T-helper 1 cell treated with Interleukin-12 subunit alpha and Interleukin-12 subunit beta and Interleukin-4 antibody, amounts not matched to agents 30 μg/mL and 1 μg/mL, for 36 hours (primary cell): ENCODE measurements around the gene ATP2B2.

Experiments used
- H3K27ac Mint-ChIP-seq: one replicate; pipeline ENCODE4 v1.8.0; 2021; ENCODE audit warnings: mild to moderate bottlenecking, mixed read lengths
- H3K27me3 Mint-ChIP-seq: one replicate; pipeline ENCODE4 v1.8.0; 2021; ENCODE audit warnings: low read depth, mixed read lengths
- H3K36me3 Mint-ChIP-seq: one replicate; pipeline ENCODE4 v1.8.0; 2021; ENCODE audit warnings: low read depth, mixed read lengths
- H3K4me1 Mint-ChIP-seq: one replicate; pipeline ENCODE4 v1.8.0; 2021; ENCODE audit warnings: low read depth, mixed read lengths
- H3K4me3 Mint-ChIP-seq: one replicate; pipeline ENCODE4 v1.8.0; 2021; ENCODE audit warnings: mild to moderate bottlenecking, moderate library complexity, mixed read lengths
- H3K9me3 Mint-ChIP-seq: one replicate; pipeline ENCODE4 v1.8.0; 2021; ENCODE audit warnings: mixed read lengths

ATP2B2 gene

DNA sequence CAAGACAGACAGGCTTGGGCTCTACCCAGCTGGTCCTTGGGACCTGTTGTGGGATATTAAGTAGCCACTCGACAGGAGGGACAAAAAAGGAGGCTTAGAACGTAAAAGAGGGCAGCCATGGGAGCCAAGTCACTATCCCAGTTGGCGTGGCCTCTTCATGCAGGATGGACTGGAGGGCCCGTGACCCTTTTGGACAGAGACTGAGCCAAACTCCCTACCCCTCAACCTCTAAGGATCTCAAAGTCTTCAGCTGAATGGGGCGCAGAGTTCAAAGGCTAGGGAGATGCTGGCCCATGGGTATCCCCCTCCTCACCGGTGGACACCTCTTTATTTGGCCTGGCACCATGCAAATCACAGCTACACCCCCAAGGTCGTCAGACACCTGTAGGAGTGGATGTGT is 126.6 kb downstream of the ATP2B2 start:
- Mint-ChIP-seq H3K4me1 (no peaks in the 10 kb centered on the region), H3K27me3 (no peaks in the 10 kb centered on the region), H3K27ac (no peak overlapping the region), H3K9me3 (no peaks in the 10 kb centered on the region), H3K36me3 (no peaks in the 10 kb centered on the region), H3K4me3 (no peak overlapping the region)

DNA sequence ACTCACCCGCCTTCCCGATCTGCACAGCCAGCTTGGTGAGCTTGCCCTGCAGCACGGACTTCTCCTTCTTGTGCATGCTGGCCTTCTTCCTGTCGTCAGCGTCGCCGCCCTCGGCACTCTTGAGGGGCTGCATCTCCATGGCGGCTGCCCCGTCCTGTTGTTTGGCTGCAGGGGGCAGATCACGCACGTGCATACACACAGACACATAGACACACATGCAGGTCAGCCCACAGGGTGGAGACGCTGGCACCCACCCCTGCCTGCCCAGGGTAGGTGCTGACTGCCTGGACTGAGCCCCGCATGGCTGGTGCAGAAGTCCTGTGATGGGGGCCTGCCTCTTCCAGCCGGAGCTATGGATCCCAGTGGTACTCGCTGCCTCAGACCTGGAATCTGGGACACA is 127.1 kb downstream of the ATP2B2 start:
- H3K36me3 Mint-ChIP-seq = no peaks in the 10 kb centered on the region
- no peaks in the 10 kb centered on the region for H3K27me3 Mint-ChIP-seq
- H3K9me3 Mint-ChIP-seq = no peaks in the 10 kb centered on the region
- H3K4me3 Mint-ChIP-seq = no peak overlapping the region
- no peak overlapping the region for H3K27ac Mint-ChIP-seq
- no peaks in the 10 kb centered on the region for H3K4me1 Mint-ChIP-seq

DNA sequence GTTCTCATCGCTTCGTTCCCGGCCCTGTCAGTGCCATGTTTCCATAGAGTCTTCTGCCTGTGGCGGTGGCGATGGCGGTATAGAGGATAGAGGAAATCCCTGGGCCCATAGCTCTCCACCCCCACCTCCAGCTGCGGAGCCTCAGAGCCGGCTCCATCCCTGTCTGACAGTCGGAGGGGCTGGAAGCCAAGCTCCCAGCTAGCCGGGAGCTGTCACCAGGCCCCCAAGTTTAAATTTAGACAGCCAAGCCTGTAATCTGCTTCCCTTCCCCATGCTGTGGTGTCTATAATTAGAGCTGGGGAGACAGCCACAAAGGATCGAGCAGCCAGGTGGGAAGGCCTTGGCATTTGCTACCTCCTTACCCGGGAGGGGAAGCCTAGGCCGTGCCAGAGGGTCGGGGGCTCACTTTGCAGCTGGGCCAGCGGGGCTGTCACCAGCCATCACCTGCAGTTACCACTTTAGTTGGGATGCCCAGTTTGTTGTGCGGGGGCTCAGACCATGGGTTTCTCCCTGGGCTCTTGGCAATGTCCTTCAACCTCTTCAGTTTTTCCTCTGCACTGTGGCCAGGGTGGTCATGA is 128.1 kb downstream of the ATP2B2 start:
- no peak overlapping the region for H3K27ac Mint-ChIP-seq
- no peaks in the 10 kb centered on the region for H3K36me3 Mint-ChIP-seq
- no peak overlapping the region for H3K4me3 Mint-ChIP-seq
- H3K9me3 Mint-ChIP-seq = no peaks in the 10 kb centered on the region
- no peaks in the 10 kb centered on the region for H3K27me3 Mint-ChIP-seq
- no peaks in the 10 kb centered on the region for H3K4me1 Mint-ChIP-seq

DNA sequence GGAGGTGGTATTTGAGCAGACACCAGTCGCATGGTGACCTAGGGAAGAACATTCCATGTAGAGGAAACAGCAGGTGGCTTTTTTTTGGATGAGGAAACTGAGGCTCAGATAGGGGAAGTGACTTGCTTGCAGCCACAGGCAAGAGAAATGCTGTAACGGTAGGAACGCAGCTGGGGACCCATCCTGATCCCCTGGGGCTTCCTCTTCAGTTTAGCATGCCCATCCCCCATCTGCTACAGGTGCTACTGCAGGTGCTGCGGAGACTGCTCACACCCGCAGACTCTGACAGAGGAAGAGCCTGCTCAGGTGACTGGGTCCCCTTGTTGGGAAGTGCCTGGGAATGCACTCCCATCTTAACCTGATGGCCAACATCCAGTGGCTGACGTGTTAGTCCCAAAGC is 129.0 kb downstream of the ATP2B2 start:
- Mint-ChIP-seq H3K9me3 (no peaks in the 10 kb centered on the region), H3K36me3 (no peaks in the 10 kb centered on the region), H3K4me1 (no peaks in the 10 kb centered on the region), H3K27ac (no peak overlapping the region), H3K4me3 (no peak overlapping the region), H3K27me3 (no peaks in the 10 kb centered on the region)

DNA sequence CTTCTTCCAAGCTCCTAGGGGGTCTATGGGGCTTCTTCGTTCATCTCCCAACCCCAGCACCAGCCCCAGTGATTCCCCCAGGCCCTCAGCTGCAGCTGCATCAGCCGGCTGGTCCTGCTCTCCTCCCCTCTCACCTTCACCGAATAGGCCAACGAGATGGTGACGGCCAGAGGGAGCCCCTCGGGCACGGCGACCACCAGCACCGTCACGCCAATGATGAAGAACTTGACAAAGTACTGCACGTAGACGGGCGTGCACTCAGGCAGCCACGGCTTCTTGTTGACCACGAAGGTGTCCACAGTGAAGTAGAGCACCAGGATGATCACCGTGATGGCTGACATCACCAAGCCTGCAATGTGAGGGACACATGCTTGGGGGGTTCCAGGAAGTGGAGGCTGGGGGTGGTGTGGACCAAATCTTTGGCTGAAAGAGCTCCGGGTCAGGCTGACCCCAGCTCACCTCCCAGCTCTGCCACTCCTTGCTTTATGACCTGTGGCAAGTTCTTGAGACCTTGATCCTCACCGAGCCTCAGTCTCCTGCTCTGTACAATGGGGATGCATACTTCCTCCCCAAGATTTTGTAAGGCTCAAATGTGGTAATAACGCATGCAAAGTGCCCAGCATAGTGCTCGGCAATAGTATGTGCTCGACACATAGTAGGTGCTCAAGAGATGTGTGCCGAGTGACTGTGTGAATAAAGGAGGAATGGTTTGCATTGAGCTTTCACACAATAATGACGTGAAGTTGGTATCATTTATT is 129.9 kb downstream of the ATP2B2 start:
- peaks cover 3% of the 10 kb centered on the region for H3K36me3 Mint-ChIP-seq
- no peak overlapping the region for H3K27ac Mint-ChIP-seq
- H3K4me1 Mint-ChIP-seq = peaks cover 2% of the 10 kb centered on the region
- no peak overlapping the region for H3K4me3 Mint-ChIP-seq
- H3K27me3 Mint-ChIP-seq = no peaks in the 10 kb centered on the region
- H3K9me3 Mint-ChIP-seq = peaks cover 4% of the 10 kb centered on the region

DNA sequence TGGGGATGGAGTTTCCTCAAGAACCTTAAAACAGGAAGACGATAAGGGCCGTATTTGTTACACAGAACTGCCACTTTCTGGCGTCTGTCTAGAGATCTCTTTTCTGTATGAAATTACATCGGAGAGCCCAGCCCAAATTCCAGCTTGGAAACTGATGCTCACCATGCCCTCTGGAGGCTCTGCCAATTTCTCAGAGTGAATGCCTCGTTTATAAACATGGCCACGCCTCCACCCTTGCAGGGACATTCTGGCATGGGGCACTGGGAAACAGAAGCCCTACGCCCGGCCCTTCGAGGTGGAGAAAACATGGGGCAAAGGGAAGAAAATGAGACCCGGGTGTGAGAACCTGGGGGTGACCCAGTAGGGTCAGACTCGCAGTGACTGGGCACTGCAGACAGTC is 131.1 kb downstream of the ATP2B2 start:
- no peak overlapping the region for H3K27ac Mint-ChIP-seq
- no peaks in the 10 kb centered on the region for H3K27me3 Mint-ChIP-seq
- peaks cover 4% of the 10 kb centered on the region for H3K9me3 Mint-ChIP-seq
- peaks cover 3% of the 10 kb centered on the region for H3K36me3 Mint-ChIP-seq
- H3K4me3 Mint-ChIP-seq = no peak overlapping the region
- H3K4me1 Mint-ChIP-seq = peaks cover 3% of the 10 kb centered on the region

DNA sequence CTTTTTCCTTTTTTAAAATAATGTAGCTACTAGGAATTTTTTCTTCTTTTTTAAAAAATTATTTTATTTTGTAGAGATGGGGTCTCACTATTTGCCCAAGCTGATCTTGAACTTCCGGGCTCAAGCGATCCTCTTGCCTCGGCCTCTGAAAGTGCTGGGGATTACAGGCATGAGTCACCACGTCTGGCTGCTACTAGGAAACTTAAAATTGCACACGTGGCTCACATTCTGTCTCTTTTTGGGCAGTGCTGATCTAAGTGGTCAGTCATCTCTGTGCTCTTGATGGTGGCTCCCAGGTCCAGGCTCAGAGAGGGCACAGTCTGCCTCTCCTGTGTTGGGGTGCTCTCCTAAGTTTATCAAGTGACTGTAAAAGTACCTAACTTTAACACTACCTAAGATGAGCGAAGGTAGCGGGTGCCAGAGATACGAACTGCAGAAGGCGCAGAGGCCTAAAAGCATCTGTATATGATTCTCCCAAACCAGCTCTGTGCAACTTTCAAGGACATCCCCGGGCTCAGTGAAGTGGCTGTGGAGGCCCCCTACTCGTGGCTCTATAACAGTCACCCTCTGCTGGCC is 131.6 kb downstream of the ATP2B2 start:
- no peak overlapping the region for H3K27ac Mint-ChIP-seq
- no peaks in the 10 kb centered on the region for H3K27me3 Mint-ChIP-seq
- H3K9me3 Mint-ChIP-seq = peaks cover 4% of the 10 kb centered on the region

DNA sequence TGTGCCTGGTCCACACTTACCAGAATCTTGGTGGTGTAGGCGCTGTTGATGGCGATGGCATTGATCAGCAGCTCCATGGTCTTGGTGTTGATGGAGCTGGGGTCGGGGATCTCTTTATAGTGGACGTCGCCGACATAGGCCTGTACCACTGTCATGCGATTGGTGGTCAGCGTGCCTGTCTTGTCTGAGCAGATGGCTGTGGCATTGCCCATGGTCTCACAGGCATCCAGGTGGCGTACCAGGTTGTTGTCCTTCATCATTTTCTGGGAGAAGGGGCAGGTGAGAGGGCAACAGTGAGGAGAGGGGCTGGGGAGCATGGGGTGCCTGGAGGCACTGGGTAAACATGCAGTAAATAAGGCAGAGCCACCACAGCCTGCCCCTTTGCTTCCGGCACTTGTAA is 133.6 kb downstream of the ATP2B2 start:
- Mint-ChIP-seq H3K4me1 (peaks cover 3% of the 10 kb centered on the region), H3K36me3 (peaks cover 3% of the 10 kb centered on the region), H3K4me3 (no peak overlapping the region), H3K9me3 (peaks cover 4% of the 10 kb centered on the region), H3K27me3 (peaks cover 4% of the 10 kb centered on the region), H3K27ac (no peak overlapping the region)

More for the DNA sequence above, 131.6 kb downstream of the ATP2B2 start:
- H3K4me1 Mint-ChIP-seq = peaks cover 3% of the 10 kb centered on the region
- no peak overlapping the region for H3K4me3 Mint-ChIP-seq
- H3K36me3 Mint-ChIP-seq = peaks cover 3% of the 10 kb centered on the region

DNA sequence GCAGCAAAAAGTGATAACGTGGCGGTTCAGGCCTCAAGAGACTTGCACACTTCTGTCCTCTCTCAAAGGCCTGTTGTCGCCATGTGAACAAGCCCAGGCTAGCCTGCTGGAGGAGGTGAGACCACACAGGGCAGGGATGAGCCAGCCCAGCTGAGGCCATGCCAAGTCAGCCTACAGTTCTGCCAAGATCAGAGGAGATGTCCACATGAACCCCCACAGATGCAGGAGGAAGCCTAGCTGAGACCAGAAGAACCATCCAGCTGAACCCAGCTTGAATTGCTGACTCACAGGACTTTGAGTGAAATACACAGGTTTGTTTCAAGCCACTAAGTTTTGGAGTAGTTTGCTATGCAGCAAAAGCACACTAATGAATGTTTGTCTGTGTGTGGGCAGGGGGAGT is 134.2 kb downstream of the ATP2B2 start:
- Mint-ChIP-seq H3K4me3 (no peak overlapping the region), H3K27ac (no peak overlapping the region), H3K27me3 (peaks cover 4% of the 10 kb centered on the region), H3K9me3 (peaks cover 4% of the 10 kb centered on the region), H3K36me3 (peaks cover 3% of the 10 kb centered on the region), H3K4me1 (peaks cover 4% of the 10 kb centered on the region)

DNA sequence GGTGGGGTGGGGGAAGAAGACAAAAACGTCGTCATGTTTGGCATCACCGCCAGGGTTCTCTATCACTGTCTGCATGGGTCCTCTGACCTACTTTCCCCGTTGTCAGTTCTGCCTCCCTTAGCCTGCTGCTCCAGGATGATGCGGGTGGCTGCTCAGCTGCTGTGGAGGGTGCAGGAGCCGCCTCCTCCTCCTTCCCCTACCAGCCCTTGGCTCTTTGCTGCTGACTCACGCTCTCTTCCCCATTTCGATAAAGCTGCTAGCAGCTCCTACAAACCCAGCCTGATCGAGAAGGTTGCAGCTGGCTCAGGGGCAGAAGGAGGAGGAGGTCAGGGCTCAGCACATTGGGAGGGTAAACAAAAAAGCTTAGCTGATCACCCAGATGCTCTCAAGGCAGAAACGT is 135.0 kb downstream of the ATP2B2 start:
- peaks cover 4% of the 10 kb centered on the region for H3K9me3 Mint-ChIP-seq
- peaks cover 3% of the 10 kb centered on the region for H3K36me3 Mint-ChIP-seq

DNA sequence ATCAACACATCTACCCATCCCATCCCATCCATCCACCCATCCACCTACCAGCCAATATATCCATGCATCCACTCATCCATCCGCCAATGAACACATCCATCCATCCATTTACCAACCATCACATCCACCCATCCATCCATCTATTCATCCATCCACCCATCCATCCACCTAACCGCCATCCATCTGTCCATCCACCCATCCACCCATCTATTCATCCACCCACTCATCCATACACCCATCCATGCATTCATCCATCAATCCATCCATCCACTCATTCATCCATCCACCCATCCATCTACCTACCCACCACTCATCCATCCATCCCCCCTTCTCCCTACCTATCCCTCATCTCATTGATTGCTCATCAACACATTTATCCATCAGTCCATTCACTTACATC is 136.9 kb downstream of the ATP2B2 start:
- Mint-ChIP-seq H3K27ac (no peak overlapping the region), H3K27me3 (peaks cover 4% of the 10 kb centered on the region)

More for the DNA sequence above, 135.0 kb downstream of the ATP2B2 start:
- H3K4me1 Mint-ChIP-seq = peaks cover 7% of the 10 kb centered on the region
- peaks cover 4% of the 10 kb centered on the region for H3K27me3 Mint-ChIP-seq
- H3K27ac Mint-ChIP-seq = no peak overlapping the region
- no peak overlapping the region for H3K4me3 Mint-ChIP-seq

DNA sequence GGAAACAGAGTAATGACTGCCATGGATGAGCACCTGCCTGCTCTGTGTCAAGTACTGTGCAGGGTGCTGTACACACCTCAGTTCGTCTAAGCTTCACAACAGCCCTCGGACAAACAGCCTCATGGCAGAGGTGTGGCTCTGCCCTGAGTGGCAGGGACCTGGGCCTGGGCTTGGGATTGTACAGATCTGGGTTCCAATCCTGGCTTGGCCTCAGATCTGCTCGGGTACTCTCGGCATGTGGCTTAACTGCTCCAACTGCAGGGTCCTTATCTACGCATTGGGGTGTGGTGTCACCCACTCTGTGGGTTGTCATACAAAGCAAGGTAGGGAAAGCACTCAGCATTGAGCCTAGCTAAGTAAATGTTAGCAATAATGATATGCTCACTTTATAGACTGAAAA is 137.9 kb downstream of the ATP2B2 start:
- H3K9me3 Mint-ChIP-seq = peaks cover 4% of the 10 kb centered on the region

More for the DNA sequence above, 136.9 kb downstream of the ATP2B2 start:
- peaks cover 3% of the 10 kb centered on the region for H3K36me3 Mint-ChIP-seq
- peaks cover 7% of the 10 kb centered on the region for H3K4me1 Mint-ChIP-seq
- peaks cover 4% of the 10 kb centered on the region for H3K9me3 Mint-ChIP-seq
- no peak overlapping the region for H3K4me3 Mint-ChIP-seq

DNA sequence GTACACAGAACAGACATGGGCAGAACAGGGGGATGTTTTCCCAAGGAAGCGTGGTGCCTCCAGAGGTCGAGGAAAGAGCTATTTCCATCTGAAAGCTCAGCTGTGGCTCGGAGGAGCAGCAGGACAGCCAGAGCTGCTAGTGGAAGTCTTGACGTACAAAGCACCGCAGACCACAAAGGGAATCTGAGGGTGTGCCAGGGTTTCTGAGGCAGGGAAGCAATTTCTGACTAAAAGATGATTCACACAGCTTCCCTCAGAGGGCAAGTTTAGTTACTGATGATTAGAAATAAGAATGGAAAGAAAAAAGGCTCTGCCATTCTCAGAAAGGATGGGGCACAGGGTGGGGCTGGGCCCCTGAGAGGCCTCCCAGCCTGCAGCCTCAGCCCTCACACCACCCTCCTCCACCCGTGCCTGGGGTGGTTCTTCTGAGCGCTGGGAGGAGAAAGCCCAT is 138.7 kb downstream of the ATP2B2 start:
- Mint-ChIP-seq H3K27ac (no peak overlapping the region), H3K4me1 (peaks cover 7% of the 10 kb centered on the region), H3K9me3 (peaks cover 4% of the 10 kb centered on the region), H3K36me3 (peaks cover 3% of the 10 kb centered on the region), H3K4me3 (no peak overlapping the region), H3K27me3 (peaks cover 4% of the 10 kb centered on the region)

More for the DNA sequence above, 137.9 kb downstream of the ATP2B2 start:
- H3K36me3 Mint-ChIP-seq = peaks cover 3% of the 10 kb centered on the region
- H3K4me1 Mint-ChIP-seq = peaks cover 7% of the 10 kb centered on the region
- no peak overlapping the region for H3K4me3 Mint-ChIP-seq
- H3K27me3 Mint-ChIP-seq = peaks cover 4% of the 10 kb centered on the region
- no peak overlapping the region for H3K27ac Mint-ChIP-seq

DNA sequence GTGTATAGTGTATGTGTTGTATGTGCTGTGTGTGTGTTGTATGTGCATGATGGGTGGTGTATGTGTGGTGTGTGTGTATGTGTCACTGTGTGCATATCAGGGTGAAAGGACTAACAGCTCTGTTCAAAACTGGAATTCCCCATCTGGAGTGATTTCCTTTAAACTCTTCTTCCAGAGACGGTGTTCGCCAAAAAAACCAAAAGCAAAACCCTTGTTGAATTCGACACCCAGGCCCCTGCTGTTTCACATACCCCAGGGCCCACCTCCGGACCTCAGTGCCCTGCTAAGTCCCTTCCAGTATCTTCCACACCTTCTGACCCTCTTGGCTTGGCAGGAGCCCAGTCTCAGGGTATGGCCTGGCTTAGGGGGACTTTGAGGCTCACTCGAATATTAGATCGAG is 139.6 kb downstream of the ATP2B2 start:
- Mint-ChIP-seq H3K4me3 (no peak overlapping the region), H3K27me3 (peaks cover 4% of the 10 kb centered on the region), H3K4me1 (peaks cover 7% of the 10 kb centered on the region), H3K27ac (no peak overlapping the region), H3K36me3 (no peaks in the 10 kb centered on the region), H3K9me3 (no peaks in the 10 kb centered on the region)

DNA sequence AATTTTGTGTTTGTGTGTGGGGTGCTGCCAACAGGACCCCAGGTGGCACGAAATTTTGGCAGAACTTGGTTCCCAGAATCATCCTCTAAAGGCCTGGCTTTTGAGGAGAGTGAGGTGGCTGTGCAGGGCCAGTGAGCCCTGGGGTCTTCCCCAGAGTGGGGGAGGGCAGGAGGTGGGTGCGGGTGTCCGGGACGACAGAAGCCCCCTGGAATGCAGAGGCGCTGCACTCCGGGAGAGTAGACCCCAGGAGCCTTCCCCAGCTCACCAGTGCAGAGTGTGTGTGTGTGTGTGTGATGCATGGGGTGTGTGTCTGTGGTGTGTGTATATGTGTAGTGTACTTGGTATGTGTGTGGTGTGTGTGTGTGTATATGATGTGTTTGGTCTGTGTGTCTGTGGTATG is 140.1 kb downstream of the ATP2B2 start:
- H3K4me3 Mint-ChIP-seq = no peak overlapping the region
- no peak overlapping the region for H3K27ac Mint-ChIP-seq
- H3K9me3 Mint-ChIP-seq = no peaks in the 10 kb centered on the region
- H3K36me3 Mint-ChIP-seq = no peaks in the 10 kb centered on the region
- peaks cover 4% of the 10 kb centered on the region for H3K27me3 Mint-ChIP-seq
- H3K4me1 Mint-ChIP-seq = peaks cover 4% of the 10 kb centered on the region
